ENCODE measurements around the gene ZNF800.

Gene ZNF800, protein sequence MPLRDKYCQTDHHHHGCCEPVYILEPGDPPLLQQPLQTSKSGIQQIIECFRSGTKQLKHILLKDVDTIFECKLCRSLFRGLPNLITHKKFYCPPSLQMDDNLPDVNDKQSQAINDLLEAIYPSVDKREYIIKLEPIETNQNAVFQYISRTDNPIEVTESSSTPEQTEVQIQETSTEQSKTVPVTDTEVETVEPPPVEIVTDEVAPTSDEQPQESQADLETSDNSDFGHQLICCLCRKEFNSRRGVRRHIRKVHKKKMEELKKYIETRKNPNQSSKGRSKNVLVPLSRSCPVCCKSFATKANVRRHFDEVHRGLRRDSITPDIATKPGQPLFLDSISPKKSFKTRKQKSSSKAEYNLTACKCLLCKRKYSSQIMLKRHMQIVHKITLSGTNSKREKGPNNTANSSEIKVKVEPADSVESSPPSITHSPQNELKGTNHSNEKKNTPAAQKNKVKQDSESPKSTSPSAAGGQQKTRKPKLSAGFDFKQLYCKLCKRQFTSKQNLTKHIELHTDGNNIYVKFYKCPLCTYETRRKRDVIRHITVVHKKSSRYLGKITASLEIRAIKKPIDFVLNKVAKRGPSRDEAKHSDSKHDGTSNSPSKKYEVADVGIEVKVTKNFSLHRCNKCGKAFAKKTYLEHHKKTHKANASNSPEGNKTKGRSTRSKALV

DNA sequence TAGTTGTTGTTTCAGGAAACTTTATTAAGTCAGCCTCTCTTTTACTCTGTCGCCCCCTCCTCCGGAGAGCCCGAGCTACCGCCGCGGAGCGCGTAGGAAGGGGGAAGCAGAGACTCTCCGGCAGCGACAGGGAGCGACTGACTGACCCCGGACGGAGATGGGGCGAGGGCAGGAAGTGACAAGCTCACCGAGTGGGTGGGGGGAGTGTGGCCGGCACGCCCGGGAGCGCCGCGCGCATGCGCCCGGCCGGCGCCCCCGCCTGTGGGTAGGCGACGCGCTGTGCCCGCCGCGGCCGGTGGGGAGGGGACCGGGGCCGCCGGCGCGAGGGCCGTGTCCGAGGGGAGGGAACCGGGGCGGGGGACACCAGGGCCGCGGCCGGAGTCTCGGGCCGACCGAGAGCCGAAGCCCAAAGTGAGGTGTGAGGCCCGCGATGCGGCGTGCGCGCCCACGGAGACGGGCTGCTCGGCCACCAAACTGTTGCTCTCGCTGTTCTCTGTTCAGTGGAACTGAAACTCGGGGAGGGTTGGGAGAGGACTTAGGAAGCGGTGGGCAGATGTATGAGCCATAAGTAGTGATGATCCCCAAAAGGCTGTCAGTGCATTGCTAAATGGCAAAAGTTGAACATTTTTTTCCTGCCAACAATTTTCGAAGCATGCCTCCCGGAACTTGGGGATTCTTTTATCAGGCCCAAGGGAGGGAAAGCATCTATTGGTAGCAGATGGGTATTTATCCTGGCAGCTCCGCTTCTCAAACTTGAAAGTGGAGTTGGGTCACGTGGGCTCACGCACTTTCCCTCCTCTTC, at the start of gene ZNF800:
TSS of gene ZNF800 (minus strand) at position 143 of the 802 bp plus-strand sequence. CDS start 1,151 bp downstream, outside the sequence.
- TF ChIP-seq, protein P1, sequence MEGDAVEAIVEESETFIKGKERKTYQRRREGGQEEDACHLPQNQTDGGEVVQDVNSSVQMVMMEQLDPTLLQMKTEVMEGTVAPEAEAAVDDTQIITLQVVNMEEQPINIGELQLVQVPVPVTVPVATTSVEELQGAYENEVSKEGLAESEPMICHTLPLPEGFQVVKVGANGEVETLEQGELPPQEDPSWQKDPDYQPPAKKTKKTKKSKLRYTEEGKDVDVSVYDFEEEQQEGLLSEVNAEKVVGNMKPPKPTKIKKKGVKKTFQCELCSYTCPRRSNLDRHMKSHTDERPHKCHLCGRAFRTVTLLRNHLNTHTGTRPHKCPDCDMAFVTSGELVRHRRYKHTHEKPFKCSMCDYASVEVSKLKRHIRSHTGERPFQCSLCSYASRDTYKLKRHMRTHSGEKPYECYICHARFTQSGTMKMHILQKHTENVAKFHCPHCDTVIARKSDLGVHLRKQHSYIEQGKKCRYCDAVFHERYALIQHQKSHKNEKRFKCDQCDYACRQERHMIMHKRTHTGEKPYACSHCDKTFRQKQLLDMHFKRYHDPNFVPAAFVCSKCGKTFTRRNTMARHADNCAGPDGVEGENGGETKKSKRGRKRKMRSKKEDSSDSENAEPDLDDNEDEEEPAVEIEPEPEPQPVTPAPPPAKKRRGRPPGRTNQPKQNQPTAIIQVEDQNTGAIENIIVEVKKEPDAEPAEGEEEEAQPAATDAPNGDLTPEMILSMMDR (IDR thresholded peaks at IDR 0.05), result no peak

DNA sequence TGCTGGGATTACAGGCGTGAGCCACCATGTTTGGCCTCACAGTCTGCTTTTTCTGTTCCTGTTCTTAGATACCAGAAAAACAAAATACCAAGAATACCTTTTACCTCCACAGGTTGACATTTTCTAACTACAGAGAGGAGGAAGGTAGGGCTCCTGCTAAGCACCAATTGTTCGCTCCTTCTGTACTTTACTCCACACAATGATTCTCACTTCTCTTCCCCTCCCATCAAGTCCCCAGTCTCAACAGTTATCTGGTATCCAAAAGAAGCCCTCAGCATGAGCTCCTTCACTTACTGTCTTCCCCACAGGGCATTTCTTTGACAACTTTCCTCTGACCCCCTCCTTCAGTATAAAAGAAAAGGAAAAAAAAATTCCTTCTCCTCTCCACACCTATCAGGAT, 47.7 kb upstream of the ZNF800 start:
- TF ChIP-seq, protein P1 (IDR thresholded peaks at IDR 0.05), result no peak

DNA sequence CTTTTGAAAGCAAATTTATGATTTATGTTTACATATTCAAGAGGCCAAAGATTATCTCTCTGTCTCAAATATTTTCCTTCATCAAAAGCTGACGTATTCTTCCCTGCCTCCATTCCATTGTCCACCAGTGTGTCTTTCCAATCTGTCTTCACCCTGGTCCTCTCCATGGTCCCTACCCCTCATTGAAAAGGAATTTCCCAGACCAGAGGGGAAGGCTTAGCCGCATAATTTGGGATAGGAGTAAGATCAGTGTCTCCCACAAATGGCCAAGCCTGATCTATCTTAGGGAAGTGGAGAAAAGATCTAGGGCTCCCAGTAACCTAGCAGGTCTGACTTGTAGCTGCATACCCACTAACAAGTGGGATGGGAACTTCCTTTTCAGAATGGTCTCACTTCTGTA, 46.3 kb upstream of the ZNF800 start:
- TF ChIP-seq, protein P1 (IDR thresholded peaks at IDR 0.05), result no peak

DNA sequence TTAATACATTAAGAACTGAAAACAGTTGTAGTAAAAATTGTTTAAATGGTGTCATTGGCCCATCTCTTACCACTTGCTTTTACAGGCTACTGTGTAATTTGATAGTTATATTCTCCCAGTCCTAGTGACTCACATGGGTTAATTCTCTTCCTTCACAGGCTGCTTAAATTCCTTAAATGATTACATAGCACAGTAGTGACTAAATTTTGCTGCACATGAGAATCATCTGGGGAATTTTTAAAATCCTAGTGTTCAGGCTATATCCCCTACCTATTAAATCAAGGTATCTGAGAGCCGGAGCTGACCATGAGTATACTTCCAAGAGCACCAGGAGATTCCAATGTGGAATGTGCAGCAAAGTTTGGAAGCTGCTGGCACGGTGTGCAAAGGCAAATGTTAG, 45.3 kb upstream of the ZNF800 start:
- TF ChIP-seq, protein P1 (IDR thresholded peaks at IDR 0.05), result no peak

DNA sequence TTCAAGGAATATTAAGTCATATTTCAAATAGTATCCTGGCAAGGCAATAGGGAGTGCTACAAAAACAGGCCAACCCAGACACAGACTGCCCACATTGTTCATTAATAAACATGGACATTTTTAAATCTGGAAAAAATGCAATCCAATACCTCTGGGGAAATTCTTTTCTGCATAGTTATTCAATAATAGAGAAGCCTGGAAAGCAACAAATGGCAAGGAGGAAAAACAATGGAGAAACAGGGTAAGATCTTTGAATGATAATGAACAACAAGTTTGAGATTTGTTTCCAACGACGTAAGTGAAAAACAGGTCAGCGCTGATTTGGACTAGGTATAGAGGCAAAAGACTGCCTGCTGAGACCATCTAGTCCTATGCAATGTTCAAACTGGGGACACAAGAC, 44.7 kb upstream of the ZNF800 start:
- TF ChIP-seq, protein P1 (IDR thresholded peaks at IDR 0.05), result no peak

DNA sequence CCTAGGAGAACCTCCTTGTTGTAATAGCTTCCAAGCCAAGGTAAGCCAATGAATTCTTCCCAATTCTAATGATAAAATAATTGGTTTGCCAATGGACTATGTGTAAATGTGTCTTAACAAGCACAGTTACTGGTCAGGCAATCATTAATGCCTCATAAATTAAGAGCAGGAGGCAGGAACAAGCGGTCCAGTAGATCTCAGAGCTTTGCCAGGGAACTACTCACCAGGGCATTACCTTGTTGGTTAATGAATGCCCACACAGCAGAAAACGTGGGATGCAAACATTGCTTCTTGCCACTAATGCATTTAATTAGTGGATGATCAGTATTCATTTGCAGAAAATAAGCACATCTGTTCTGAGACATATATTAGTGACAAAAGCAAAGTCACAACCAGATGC, 26.7 kb upstream of the ZNF800 start:
- TF ChIP-seq, protein P1 (IDR thresholded peaks at IDR 0.05), result no peak

DNA sequence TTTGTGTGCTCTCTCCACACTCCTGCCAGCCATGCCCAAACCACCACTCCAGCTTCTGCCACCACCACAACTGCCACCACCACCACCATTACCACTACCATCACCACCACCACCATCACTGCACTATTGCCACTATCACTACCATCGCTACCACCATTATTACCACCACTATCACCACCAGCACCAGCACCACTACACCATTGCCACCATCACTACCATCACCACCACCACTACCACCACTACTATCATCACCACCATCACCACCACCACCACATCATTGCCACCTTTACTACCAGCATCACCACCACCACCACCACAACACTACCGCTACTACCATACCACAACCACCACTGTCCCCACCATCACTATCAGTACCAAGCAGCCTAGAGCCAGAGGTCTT, 26.0 kb upstream of the ZNF800 start:
- TF ChIP-seq, protein P1 (IDR thresholded peaks at IDR 0.05), result no peak

All from LNCAP (cell line).